ENCODE measurements around the gene GPD1. TPM values are rescaled to one million over a fixed set of nuclear protein-coding genes. Genes with fewer than 3 reads are reported as not detected.

Gene GPD1
- total RNA-seq: not detected

GRCh38 chr12:50103767-50104321, at the start of gene GPD1:
Gene GPD1 (plus strand): TSS chr12:50104008. CDS start chr12:50104051, 43 bp downstream.
- DNase-seq: peak; percentile 62 to 71

GRCh38 chr12:50055831-50056638, 47.8 kb upstream of the GPD1 start:
- no peaks in the 10 kb centered on the region for H3K9me3 ChIP-seq
- TF ChIP-seq POLR2A (IDR thresholded peaks at IDR 0.05): no peak
- peak; percentile 76 to 94 (median 86) for TF ChIP-seq CTCF (IDR thresholded peaks at IDR 0.05)
- H3K36me3 ChIP-seq: no peaks in the 10 kb centered on the region
- H3K27me3 ChIP-seq: no peaks in the 10 kb centered on the region
- no peak overlapping the region for H3K27ac ChIP-seq
- intact Hi-C loops (cut with DNase I; ENCODE audit: low total_unique reads): no loop called here
- no peak overlapping the region for H3K4me3 ChIP-seq
- DNase-seq: peak in 1 of 2 donors; percentile 36
- H3K4me1 ChIP-seq: peaks cover 0 to 6% of the 10 kb centered on the region in 2 donors

More at GRCh38 chr12:50103767-50104321, at the start of gene GPD1:
- no peaks in the 10 kb centered on the region for H3K4me1 ChIP-seq
- peak within 1 kb of the TSS in 1 of 2 donors; percentile 16 for H3K27ac ChIP-seq
- H3K36me3 ChIP-seq: no peaks in the 10 kb centered on the region
- H3K4me3 ChIP-seq: no peak within 1 kb of the TSS
- TF ChIP-seq POLR2A (IDR thresholded peaks at IDR 0.05): no peak
- TF ChIP-seq CTCF (IDR thresholded peaks at IDR 0.05): no peak
- no peaks in the 10 kb centered on the region for H3K9me3 ChIP-seq
- H3K27me3 ChIP-seq: no peaks in the 10 kb centered on the region
- intact Hi-C loops (cut with DNase I; ENCODE audit: low total_unique reads): loop anchor here (10.0 kb wide), 1 partner anchor 71 kb away; no protein-coding TSS in a partner anchor

GRCh38 chr12:50056639-50056976, 47.2 kb upstream of the GPD1 start:
- intact Hi-C loops (cut with DNase I; ENCODE audit: low total_unique reads): no loop called here

GRCh38 chr12:50057000-50057841, 46.6 kb upstream of the GPD1 start, which contains the start of gene ASIC1:
Gene ASIC1 (plus strand): TSS chr12:50057596. CDS start chr12:50058767, 1,171 bp downstream.
- H3K4me3 ChIP-seq: peak within 1 kb of the TSS; percentile 34 to 69
- DNase-seq: peak; percentile 72 to 79
- H3K27me3 ChIP-seq: no peaks in the 10 kb centered on the region
- peak within 1 kb of the TSS in 1 of 2 donors; percentile 51 for H3K27ac ChIP-seq
- H3K9me3 ChIP-seq: no peaks in the 10 kb centered on the region
- H3K36me3 ChIP-seq: no peaks in the 10 kb centered on the region
- H3K4me1 ChIP-seq: peaks cover 0 to 6% of the 10 kb centered on the region in 2 donors
- TF ChIP-seq POLR2A (IDR thresholded peaks at IDR 0.05) (peak in 1 of 2 donors; percentile 14), CTCF (IDR thresholded peaks at IDR 0.05) (peak in 3 of 4 experiments; percentile 7 to 25 (median 24))
- intact Hi-C loops (cut with DNase I; ENCODE audit: low total_unique reads): no loop called here

More at GRCh38 chr12:50056639-50056976, 47.2 kb upstream of the GPD1 start:
- Histone ChIP-seq H3K4me3 (no peak overlapping the region), H3K27me3 (no peaks in the 10 kb centered on the region), H3K36me3 (no peaks in the 10 kb centered on the region), H3K4me1 (peaks cover 0 to 6% of the 10 kb centered on the region in 2 donors), H3K27ac (no peak overlapping the region), H3K9me3 (no peaks in the 10 kb centered on the region)
- no peak for DNase-seq
- TF ChIP-seq CTCF (IDR thresholded peaks at IDR 0.05) (no peak), POLR2A (IDR thresholded peaks at IDR 0.05) (no peak)
